B cell (primary cell): ENCODE measurements around the gene EFNB2. TPM values are rescaled to one million over a fixed set of nuclear protein-coding genes. Genes with fewer than 3 reads are reported as not detected.

Source experiments
- ATAC-seq: fragments of 200-7000 bp; cut with Tn5 transposase; one replicate; pipeline ENCODE4 v1.10.0; 2021; ENCODE audit warnings: low read depth, mild to moderate bottlenecking, moderate number of reproducible peaks, moderate library complexity
- CTCF ChIA-PET: fragments of 350-600 bp; sonication (Branson Sonifier 250); formaldehyde crosslinking; loops from one replicate; lab custom pipeline; 2021; ENCODE audit warnings: antibody characterized with exemption, inconsistent platforms; lab: Charles Lee
- POLR2A ChIA-PET: fragments of 350-600 bp; sonication (Branson Sonifier 250); formaldehyde crosslinking; loops from one replicate; lab custom pipeline; 2021; ENCODE audit warnings: antibody characterized with exemption; lab: Charles Lee
- DNase-seq: peaks from one replicate; pipeline ENCODE4 v3.0.0; 2013
- H2AFZ ChIP-seq: 2 replicates; pipeline ENCODE4 v1.6.1; 2012; ENCODE audit warnings: mild to moderate bottlenecking, low read depth, low read length; ENCODE audit not compliant: insufficient read depth, poor library complexity, severe bottlenecking
- H3K27ac ChIP-seq, 2 donors: 1 replicate in 1 of 2; 2 replicates in 1 of 2; pipeline ENCODE4 v1.5.1; 2012 to 2013; ENCODE audit warnings: low read length in 2 of 2, mild to moderate bottlenecking in 2 of 2, moderate library complexity in 1 of 2
- H3K27me3 ChIP-seq, 4 experiments: fragments of 200-600 bp in 1 of 4; sonication (generic) in 1 of 4; replicated peaks in 1 of 4; 1 replicate in 2 of 4; 2 replicates in 2 of 4; pipeline versions ENCODE4 v1.6.1 to v1.7.0; 2013 to 2016; ENCODE audit warnings: low read length in 3 of 4, mild to moderate bottlenecking in 2 of 4, mixed read lengths in 1 of 4, moderate library complexity in 1 of 4; ENCODE audit not compliant: insufficient read depth in 4 of 4, control insufficient read depth in 3 of 4; ENCODE audit errors: control extremely low read depth in 1 of 4
- H3K36me3 ChIP-seq, 2 experiments: replicated peaks in 1 of 2; 1 replicate in 1 of 2; 2 replicates in 1 of 2; pipeline versions ENCODE4 v1.6.1 to v1.7.1; 2013; ENCODE audit warnings: low read length in 1 of 2; ENCODE audit not compliant: insufficient read depth in 2 of 2, control insufficient read depth in 1 of 2; ENCODE audit errors: control extremely low read depth in 1 of 2, extremely low read depth in 1 of 2
- H3K4me1 ChIP-seq, 2 donors: fragments of 200-600 bp in 1 of 2; sonication (generic) in 1 of 2; 1 replicate in 1 of 2; 2 replicates in 1 of 2; pipeline versions ENCODE4 v1.5.1 to v1.6.1; 2013 to 2017; ENCODE audit warnings: low read length in 2 of 2; ENCODE audit not compliant: control insufficient read depth in 2 of 2, insufficient read depth in 2 of 2
- H3K4me2 ChIP-seq: replicated peaks from 2 replicates; pipeline ENCODE3; 2012; ENCODE audit warnings: mild to moderate bottlenecking, low read depth, low read length; ENCODE audit not compliant: poor library complexity, severe bottlenecking
- H3K4me3 ChIP-seq, 5 experiments: fragments of 200-600 bp in 1 of 5; sonication (generic) in 1 of 5; 1 replicate in 3 of 5; 2 replicates in 2 of 5; pipeline versions ENCODE4 v1.5.1 to v1.7.0; 2011 to 2016; ENCODE audit warnings: low read length in 4 of 5, mild to moderate bottlenecking in 4 of 5, low read depth in 2 of 5, control low read depth in 1 of 5, moderate library complexity in 1 of 5; ENCODE audit not compliant: insufficient read depth in 1 of 5; ENCODE audit errors: control extremely low read depth in 1 of 5, extremely low read depth in 1 of 5
- H3K79me2 ChIP-seq: fragments of 200-600 bp; sonication (generic); one replicate; pipeline ENCODE4 v1.6.0; 2016; ENCODE audit warnings: low read length; ENCODE audit not compliant: control insufficient read depth, insufficient read depth
- H3K9ac ChIP-seq: fragments of 200-600 bp; sonication (generic); 2 replicates; pipeline ENCODE4 v1.6.1; 2017; ENCODE audit warnings: mild to moderate bottlenecking, low read length, moderate library complexity
- H3K9me3 ChIP-seq, 3 donors: one replicate each; pipeline versions ENCODE4 v1.6.1 to v1.7.1; 2013; ENCODE audit warnings: low read length in 2 of 3; ENCODE audit not compliant: control insufficient read depth in 2 of 3, insufficient read depth in 1 of 3; ENCODE audit errors: control extremely low read depth in 1 of 3
- H4K20me1 ChIP-seq: 2 replicates; pipeline ENCODE4 v1.6.0; 2012; ENCODE audit warnings: mild to moderate bottlenecking, low read length; ENCODE audit not compliant: insufficient read depth, control insufficient read depth, poor library complexity, severe bottlenecking
- H3K27ac Mint-ChIP-seq: one replicate; pipeline ENCODE4 v1.8.0; 2021; ENCODE audit warnings: mixed read lengths
- H3K27me3 Mint-ChIP-seq: one replicate; pipeline ENCODE4 v1.8.0; 2021; ENCODE audit warnings: mixed read lengths
- H3K4me1 Mint-ChIP-seq: one replicate; pipeline ENCODE4 v1.8.0; 2021; ENCODE audit warnings: mixed read lengths
- H3K4me3 Mint-ChIP-seq: one replicate; pipeline ENCODE4 v1.8.0; 2021; ENCODE audit warnings: mixed read lengths
- H3K9me3 Mint-ChIP-seq: one replicate; pipeline ENCODE4 v1.8.0; 2022; ENCODE audit warnings: mixed read lengths; ENCODE audit not compliant: insufficient read depth
- EZH2 ChIP-seq: IDR thresholded peaks from 2 replicates; pipeline ENCODE4 v1.6.1; 2012; ENCODE audit warnings: borderline replicate concordance, low read depth, mild to moderate bottlenecking, moderate library complexity, low read length; ENCODE audit not compliant: insufficient read depth, poor library complexity, severe bottlenecking
- WGBS: methylation state at CpG from one replicate; pipeline ENCODE4 v1.1.5; 2013; ENCODE audit warnings: missing lambda C conversion rate; ENCODE audit not compliant: insufficient coverage; 5-methylcytosine and 5-hydroxymethylcytosine counted together
- intact Hi-C: fragments of 100-400 bp; cut with micrococcal nuclease; formaldehyde crosslinking; loops from one replicate; pipeline ENCODE4 v1.10.0; 2022
- polyA plus RNA-seq: library from polyadenylated mRNA; depleted of rRNA; stranded (reverse); fragments of >200 nt; gene quantifications from 2 replicates; pipeline ENCODE4 v1.2.3, GENCODE V29; 2012
- total RNA-seq, 2 donors: library from RNA; stranded (reverse); fragments of 120-200 nt in 1 of 2; gene quantifications; 1 replicate in 1 of 2; 2 replicates in 1 of 2; pipeline versions ENCODE4 v1.2.3 to v1.2.4, GENCODE V29; 2013 to 2022
- TF ChIP-seq, protein P1 (sequence below): fragments of 200-600 bp; IDR thresholded peaks from one replicate; pipeline ENCODE4 v1.8.0; 2022; ENCODE audit warnings: antibody characterized with exemption, mild to moderate bottlenecking

Gene EFNB2
- total and polyA plus RNA-seq, 2 donors (not counting 1 experiment from before 2014, with no cell fraction given), result 0.04 to 1.2 TPM

DNA sequence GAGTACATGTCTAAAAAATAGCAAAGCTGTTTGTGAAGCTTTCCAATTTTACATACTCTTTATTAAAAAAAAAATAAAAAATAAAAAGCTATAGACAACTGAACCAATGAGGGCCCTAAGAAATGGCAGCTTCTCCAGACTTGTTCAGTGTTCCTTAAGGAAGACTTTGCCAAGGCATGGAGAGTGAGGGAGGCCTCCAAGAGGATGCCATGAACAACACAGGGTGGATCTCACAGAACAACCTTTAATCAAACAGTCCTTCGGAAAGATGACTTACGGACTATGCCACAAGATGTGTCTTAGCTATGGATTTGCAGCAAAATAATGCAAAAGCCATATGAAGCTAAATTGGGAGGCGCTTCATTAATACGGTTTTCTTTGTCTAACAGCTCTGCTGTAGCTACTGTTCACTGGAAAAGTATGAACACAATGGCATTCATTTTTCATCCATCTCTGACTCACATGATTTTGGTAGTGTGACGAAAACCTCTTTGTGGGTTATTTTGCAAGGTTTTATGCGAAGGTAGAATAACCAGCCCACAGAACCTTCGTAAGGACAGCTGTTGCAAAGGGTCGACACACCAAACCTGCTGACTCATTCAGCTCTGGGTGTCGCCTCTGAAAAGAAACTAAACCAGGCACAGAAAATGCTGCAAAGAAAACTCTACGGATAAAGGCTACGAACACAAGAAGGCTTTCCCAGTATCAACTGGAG is 27.7 kb downstream of the EFNB2 start:
- Histone ChIP-seq H4K20me1 (no peaks in the 10 kb centered on the region), H3K79me2 (no peaks in the 10 kb centered on the region), H3K27me3 (no peaks in the 10 kb centered on the region), H3K4me1 (no peaks in the 10 kb centered on the region), H3K4me2 (no peak overlapping the region), H3K9me3 (no peaks in the 10 kb centered on the region), H3K4me3 (no peak overlapping the region), H3K36me3 (no peaks in the 10 kb centered on the region), H2AFZ (no peak overlapping the region), H3K9ac (no peak overlapping the region), H3K27ac (no peak overlapping the region)
- Mint-ChIP-seq H3K4me1 (no peaks in the 10 kb centered on the region), H3K27ac (no peak overlapping the region), H3K4me3 (no peak overlapping the region), H3K27me3 (peaks cover 1% of the 10 kb centered on the region), H3K9me3 (no peaks in the 10 kb centered on the region)
- ChIA-PET POLR2A (no interaction called here), CTCF (no interaction called here)
- intact Hi-C loops, result no loop called here
- DNase-seq (no peak), ATAC-seq (no peak)
- TF ChIP-seq, protein P1, sequence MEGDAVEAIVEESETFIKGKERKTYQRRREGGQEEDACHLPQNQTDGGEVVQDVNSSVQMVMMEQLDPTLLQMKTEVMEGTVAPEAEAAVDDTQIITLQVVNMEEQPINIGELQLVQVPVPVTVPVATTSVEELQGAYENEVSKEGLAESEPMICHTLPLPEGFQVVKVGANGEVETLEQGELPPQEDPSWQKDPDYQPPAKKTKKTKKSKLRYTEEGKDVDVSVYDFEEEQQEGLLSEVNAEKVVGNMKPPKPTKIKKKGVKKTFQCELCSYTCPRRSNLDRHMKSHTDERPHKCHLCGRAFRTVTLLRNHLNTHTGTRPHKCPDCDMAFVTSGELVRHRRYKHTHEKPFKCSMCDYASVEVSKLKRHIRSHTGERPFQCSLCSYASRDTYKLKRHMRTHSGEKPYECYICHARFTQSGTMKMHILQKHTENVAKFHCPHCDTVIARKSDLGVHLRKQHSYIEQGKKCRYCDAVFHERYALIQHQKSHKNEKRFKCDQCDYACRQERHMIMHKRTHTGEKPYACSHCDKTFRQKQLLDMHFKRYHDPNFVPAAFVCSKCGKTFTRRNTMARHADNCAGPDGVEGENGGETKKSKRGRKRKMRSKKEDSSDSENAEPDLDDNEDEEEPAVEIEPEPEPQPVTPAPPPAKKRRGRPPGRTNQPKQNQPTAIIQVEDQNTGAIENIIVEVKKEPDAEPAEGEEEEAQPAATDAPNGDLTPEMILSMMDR, result no peak
- TF ChIP-seq EZH2, result no peak
- 38% methylated on average over 3 of the region's 11 CpGs for WGBS

DNA sequence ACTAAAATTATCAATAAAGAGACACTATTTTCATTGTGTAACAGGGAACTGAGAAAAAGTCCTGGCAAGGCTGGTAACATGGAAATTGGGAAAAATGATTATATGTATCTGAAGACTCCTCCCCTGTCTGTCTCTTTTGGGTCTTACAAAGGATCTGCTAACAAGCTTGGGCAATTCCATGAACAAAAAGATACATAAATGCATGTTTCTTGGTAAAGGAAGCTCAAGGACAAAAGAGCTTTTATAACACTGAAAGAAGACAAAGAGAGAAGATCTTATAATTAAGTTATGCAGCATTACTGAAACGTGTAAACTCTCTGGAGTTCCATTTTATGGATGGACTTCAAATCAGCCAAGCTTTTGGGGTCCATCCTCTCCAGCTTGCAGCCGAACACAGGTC is 29.2 kb downstream of the EFNB2 start:
- no peak overlapping the region for H2AFZ ChIP-seq
- H4K20me1 ChIP-seq, result no peaks in the 10 kb centered on the region
- Mint-ChIP-seq H3K4me3 (no peak overlapping the region), H3K27ac (no peak overlapping the region), H3K9me3 (no peaks in the 10 kb centered on the region), H3K4me1 (no peaks in the 10 kb centered on the region), H3K27me3 (peaks cover 6% of the 10 kb centered on the region)
- no peak for ATAC-seq
- no peak overlapping the region for H3K4me2 ChIP-seq
- H3K4me1 ChIP-seq, result no peaks in the 10 kb centered on the region
- TF ChIP-seq, protein P1, result no peak
- no peak for TF ChIP-seq EZH2
- ChIA-PET CTCF (no interaction called here), POLR2A (no interaction called here)
- H3K27me3 ChIP-seq, result no peaks in the 10 kb centered on the region
- no peaks in the 10 kb centered on the region for H3K36me3 ChIP-seq
- intact Hi-C loops, result no loop called here
- no CpG with 5 or more reads among the region's 2 CpGs for WGBS
- no peak overlapping the region for H3K27ac ChIP-seq
- no peaks in the 10 kb centered on the region for H3K9me3 ChIP-seq
- DNase-seq, result no peak
- H3K4me3 ChIP-seq, result no peak overlapping the region
- no peaks in the 10 kb centered on the region for H3K79me2 ChIP-seq
- no peak overlapping the region for H3K9ac ChIP-seq
